Panc1 (cell line): Measurements from ENCODE around the gene PKD1L1.

Experiments
- CTCF ChIP-seq: fragments of 450-650 bp; IDR thresholded peaks from 2 replicates; pipeline ENCODE4 v1.5.1; 2017; ENCODE audit warnings: mild to moderate bottlenecking
- REST ChIP-seq, 2 experiments: IDR thresholded peaks; 2 replicates each; pipeline ENCODE4 v1.6.1; 2011 to 2012; ENCODE audit warnings: low read depth in 2 of 2, control low read depth in 1 of 2, low read length in 1 of 2, mild to moderate bottlenecking in 1 of 2, moderate library complexity in 1 of 2; ENCODE audit not compliant: insufficient read depth in 1 of 2

GRCh38 chr7:47991270-47991669 lies 43.0 kb upstream of the PKD1L1 start:
- no peak for TF ChIP-seq CTCF
- TF ChIP-seq REST (IDR thresholded peaks at IDR 0.05; ENCODE audit: insufficient read depth in 1 of 2, low read depth in 2 of 2, low read length in 1 of 2), result no peak
